AG04450 (cell line): Measurements from ENCODE around the gene HOXA13. TPM values are rescaled to one million over a fixed set of nuclear protein-coding genes. Genes with fewer than 3 reads are reported as not detected.
A peak's percentile ranks its signal among the peaks of the same experiment; 100 is the strongest.

Experiments
- CTCF ChIA-PET: fragments of 300-600, 350-600 bp; formaldehyde crosslinking; extraction: SDS; loops from one replicate; lab custom pipeline; 2022; ENCODE audit warnings: antibody characterized with exemption, inconsistent platforms; lab: Charles Lee
- POLR2A ChIA-PET: fragments of 350-600 bp; formaldehyde crosslinking; extraction: SDS; loops from one replicate; lab custom pipeline; 2021; ENCODE audit warnings: antibody characterized with exemption, inconsistent platforms; lab: Yijun Ruan, JAX
- DNase-seq: peaks from one replicate; pipeline ENCODE4 v3.0.0-alpha.2; 2011; ENCODE audit warnings: low read depth, low spot score
- H3K27ac ChIP-seq: one replicate; pipeline ENCODE4 v1.5.1; 2012; ENCODE audit warnings: low read depth, low read length, control low read depth
- H3K27me3 ChIP-seq: one replicate; pipeline ENCODE4 v1.6.0; 2012; ENCODE audit warnings: low read length; ENCODE audit not compliant: control insufficient read depth, insufficient read depth
- H3K4me3 ChIP-seq: 2 replicates; pipeline ENCODE4 v1.5.1; 2011; ENCODE audit warnings: mild to moderate bottlenecking, low read depth, low read length, control low read depth
- H3K9me3 ChIP-seq: 2 replicates; pipeline ENCODE4 v1.5.1; 2012; ENCODE audit warnings: low read length; ENCODE audit not compliant: control insufficient read depth, insufficient read depth
- CTCF ChIP-seq: IDR thresholded peaks from 2 replicates; pipeline ENCODE4 v1.5.1; 2011; ENCODE audit warnings: low read depth, low read length, control low read depth, inconsistent platforms
- polyA plus RNA-seq: library from polyadenylated mRNA; depleted of rRNA; stranded (reverse); fragments of >200 nt; gene quantifications from 2 replicates; pipeline ENCODE4 v1.2.3, GENCODE V29; 2011; rRNA removed
- small RNA-seq: library from RNA; depleted of rRNA; stranded (forward); fragments of <200 nt; gene quantifications from one replicate; pipeline ENCODE3, GENCODE V24; 2012; ENCODE audit warnings: low read depth; ENCODE audit not compliant: insufficient read length

HOXA13 gene
- polyA plus RNA-seq, 1 experiment, result not detected

- POLR2A ChIA-PET, result interaction anchor here (0.6 to 3.3 kb wide), 6 partner anchors 10 to 946 kb away, joined by 3 to 21 read pairs (median 4); partner anchors contain the start of gene HOXA7
These were observed 54.6 kb downstream of the HOXA13 start for GRCh38 chr7:27145165-27145913.

GRCh38 chr7:27144781-27145164 is 55.1 kb downstream of the HOXA13 start:
- DNase-seq, result no peak
- POLR2A ChIA-PET, result interaction anchor here (0.7 to 3.3 kb wide), 6 partner anchors 8 to 945 kb away, joined by 3 to 21 read pairs (median 6); partner anchors contain the start of gene HOXA3
- CTCF ChIA-PET, result interaction anchor here (1.3 to 7.8 kb wide), 16 partner anchors 9 to 775 kb away, joined by 5 to 93 read pairs (median 12); partner anchors contain the start of gene HOXA3
- no peak for TF ChIP-seq CTCF
- Histone ChIP-seq H3K27me3 (no peaks in the 10 kb centered on the region), H3K9me3 (no peaks in the 10 kb centered on the region; the same call in 1 of the 2 replicates), H3K27ac (peak overlapping the region; percentile 93), H3K4me3 (peak overlapping the region; percentile 58)

More at GRCh38 chr7:27145165-27145913, 54.6 kb downstream of the HOXA13 start:
- CTCF ChIA-PET, result interaction anchor here (0.6 to 7.8 kb wide), 16 partner anchors 8 to 1291 kb away, joined by 3 to 93 read pairs (median 10); partner anchors contain the start of gene HOXA3
- Histone ChIP-seq H3K4me3 (peak overlapping the region; percentile 58), H3K27ac (peak overlapping the region; percentile 93), H3K9me3 (no peaks in the 10 kb centered on the region; the same call in 1 of the 2 replicates), H3K27me3 (no peaks in the 10 kb centered on the region)
- no peak for DNase-seq
- TF ChIP-seq CTCF, result no peak

Small RNA genes within 50 kb of the gene (small RNA-seq; reads per million reads assigned to genes)
- gene AC004080.5, result not detected
- gene RF02140, result not detected
- gene RF02141, result not detected

Other genes with a start within 250 kb of the HOXA13 start
- 2.6 and 2.9 TPM in 2 replicates for gene HOXA1, start 104.1 kb downstream of the HOXA13 start, polyA plus RNA-seq
- gene HOXA2, start 97.4 kb downstream of the HOXA13 start, polyA plus RNA-seq, result 3.1 and 4.1 TPM in 2 replicates
- gene HOXA4, start 69.3 kb downstream of the HOXA13 start, polyA plus RNA-seq, result 5.4 and 5.8 TPM in 2 replicates
- 48.3 and 51.0 TPM in 2 replicates for gene HOXA5, start 56.4 kb downstream of the HOXA13 start, polyA plus RNA-seq
- gene HOXA6, start 52.3 kb downstream of the HOXA13 start, polyA plus RNA-seq, result 1.2 and 1.3 TPM in 2 replicates
- gene HOXA3, start 47.5 kb downstream of the HOXA13 start, polyA plus RNA-seq, result 1.6 and 1.9 TPM in 2 replicates
- 5.1 and 5.3 TPM in 2 replicates for gene HOXA7, start 43.4 kb downstream of the HOXA13 start, polyA plus RNA-seq
- gene HOXA9, start 34.6 kb downstream of the HOXA13 start, polyA plus RNA-seq, result 0.78 and 1.5 TPM in 2 replicates
- gene HOXA10, start 25.8 kb downstream of the HOXA13 start, polyA plus RNA-seq, result 0.36 and 0.47 TPM in 2 replicates
- 0.04 and 0.14 TPM in 2 replicates for gene HOXA11, start 14.9 kb downstream of the HOXA13 start, polyA plus RNA-seq
- not detected in 2 replicates for gene EVX1, start 42.7 kb upstream of the HOXA13 start, polyA plus RNA-seq